ENCODE measurements around the gene ANKRD28. TPM values are rescaled to one million over a fixed set of nuclear protein-coding genes. Genes with fewer than 3 reads are reported as not detected.

Gene ANKRD28
- total and polyA plus RNA-seq, 9 of the 15 experiments (the other 6 are each of a cell fraction or from before 2014, with no cell fraction given): 11.7 to 66.0 (median 36.7) TPM

DNA sequence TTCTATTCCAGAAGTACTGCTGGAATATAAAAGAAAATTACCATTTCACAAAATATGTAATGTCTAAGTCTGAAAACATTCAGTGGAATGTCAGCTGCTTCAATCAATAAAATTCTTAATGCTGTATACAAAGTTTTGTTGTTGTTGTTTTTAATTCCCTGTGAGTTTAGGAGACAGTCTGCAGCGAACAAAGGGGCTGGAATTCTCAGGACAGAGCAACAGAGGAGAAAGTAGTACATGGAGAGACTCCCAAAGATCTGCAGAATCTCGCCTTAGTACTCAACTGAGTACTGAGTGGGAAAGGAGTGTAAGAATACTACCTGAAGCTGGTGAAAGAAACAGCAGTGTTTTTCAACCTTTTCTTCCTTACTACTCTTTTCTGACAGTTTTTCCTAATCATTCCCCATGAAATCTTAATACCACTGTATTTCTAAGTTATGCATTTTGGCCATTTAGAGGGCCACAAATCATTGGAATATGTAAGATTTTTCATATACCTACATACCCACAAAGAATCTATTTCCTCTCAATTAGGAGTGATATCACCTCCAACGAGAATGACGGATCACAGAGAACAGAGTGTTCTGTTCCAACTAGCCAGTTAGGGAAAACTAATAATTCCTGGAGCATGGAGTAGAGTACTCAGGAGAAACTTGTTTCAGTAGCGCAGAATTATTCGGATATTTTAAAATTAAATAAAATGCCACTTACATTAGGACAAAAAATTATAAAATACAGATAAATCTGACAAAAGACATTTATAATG lies 16.0 kb downstream of the ANKRD28 start (continued):
- TF ChIP-seq TFAM (CRISPR knock-in tag; conservative IDR thresholded peaks at IDR 0.05): no peak
- TF ChIP-seq, protein P1, sequence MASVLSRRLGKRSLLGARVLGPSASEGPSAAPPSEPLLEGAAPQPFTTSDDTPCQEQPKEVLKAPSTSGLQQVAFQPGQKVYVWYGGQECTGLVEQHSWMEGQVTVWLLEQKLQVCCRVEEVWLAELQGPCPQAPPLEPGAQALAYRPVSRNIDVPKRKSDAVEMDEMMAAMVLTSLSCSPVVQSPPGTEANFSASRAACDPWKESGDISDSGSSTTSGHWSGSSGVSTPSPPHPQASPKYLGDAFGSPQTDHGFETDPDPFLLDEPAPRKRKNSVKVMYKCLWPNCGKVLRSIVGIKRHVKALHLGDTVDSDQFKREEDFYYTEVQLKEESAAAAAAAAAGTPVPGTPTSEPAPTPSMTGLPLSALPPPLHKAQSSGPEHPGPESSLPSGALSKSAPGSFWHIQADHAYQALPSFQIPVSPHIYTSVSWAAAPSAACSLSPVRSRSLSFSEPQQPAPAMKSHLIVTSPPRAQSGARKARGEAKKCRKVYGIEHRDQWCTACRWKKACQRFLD (CRISPR knock-in tag; IDR thresholded peaks at IDR 0.05): no peak
- no peak for TF ChIP-seq NUFIP1 (IDR thresholded peaks at IDR 0.05; ENCODE audit: partially characterized antibody)

DNA sequence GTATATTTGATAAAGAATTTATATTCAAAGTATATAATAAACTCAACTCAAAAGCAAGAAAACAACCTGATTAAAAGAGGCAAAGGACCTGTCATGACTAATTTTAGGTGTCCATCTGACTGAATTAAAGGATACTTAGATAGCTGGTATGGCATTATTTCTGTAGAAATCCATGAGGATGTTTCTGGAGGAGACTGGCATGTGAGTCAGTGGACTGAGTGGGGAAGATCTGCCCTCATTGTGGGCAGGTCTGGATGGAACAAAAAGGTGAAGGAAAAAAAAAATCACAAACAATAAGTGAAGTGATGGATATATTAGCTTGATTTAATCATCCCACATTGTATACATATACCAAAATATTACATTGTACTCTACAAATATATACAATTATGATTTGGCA lies 16.6 kb downstream of the ANKRD28 start:
- Histone ChIP-seq H3K9me3 (replicated peaks; ENCODE audit: control insufficient read depth, insufficient read depth, low read depth, low read length) (no peaks in the 10 kb centered on the region), H3K79me2 (ENCODE audit: control insufficient read depth, insufficient read depth, low read length) (peaks cover 73% of the 10 kb centered on the region), H2AFZ (ENCODE audit: low read depth, low read length) (no peak overlapping the region), H3K4me1 (replicated peaks in 1 of 2; ENCODE audit: control insufficient read depth in 2 of 2, insufficient read depth in 2 of 2, low read length in 2 of 2) (peaks cover 0 to 10% of the 10 kb centered on the region in 2 experiments; a peak in 3 of 5 replicates), H3K9ac (ENCODE audit: insufficient read depth in 1 of 2, low read depth in 2 of 2, low read length in 2 of 2) (no peak overlapping the region), H3K27ac (ENCODE audit: extremely low read depth, low read depth, low read length) (no peak overlapping the region), H3K27me3 (ENCODE audit: control insufficient read depth in 2 of 2, insufficient read depth in 2 of 2, low read length in 2 of 2) (no peaks in the 10 kb centered on the region), H3K4me3 (no peak overlapping the region), H3K36me3 (ENCODE audit: control insufficient read depth, insufficient read depth, low read length) (peaks cover 4% of the 10 kb centered on the region; the same call in 1 of the 3 replicates), H3K9me1 (ENCODE audit: control insufficient read depth, insufficient read depth, low read length) (no peaks in the 10 kb centered on the region), H3K4me2 (ENCODE audit: insufficient read depth, low read length) (no peak overlapping the region), H4K20me1 (replicated peaks; ENCODE audit: control insufficient read depth, insufficient read depth, low read length) (peaks cover 8% of the 10 kb centered on the region; the same call in 1 of the 2 replicates)
- in situ Hi-C loops (cut with MboI): no loop called here
- CTCF ChIA-PET (ENCODE audit: low intra/inter-chr PET ratio): no interaction called here
- ATAC-seq (no peak), FAIRE-seq (no peak), DNase-seq (ENCODE audit: extremely low read depth in 1 of 4, low spot score in 3 of 4) (no peak)
- POLR2A ChIA-PET: interaction anchor here (2.6 kb wide), 1 partner anchor 17 kb away, joined by 8 read pairs; the partner anchor contains the start of gene ANKRD28
- intact Hi-C loops (cut with micrococcal nuclease): no loop called here
- BruUV-seq (replicated peaks): no TSS peak
- no peak for TF ChIP-seq ZNF324 (CRISPR knock-in tag; IDR thresholded peaks at IDR 0.05)
- TF ChIP-seq MAFF (IDR thresholded peaks at IDR 0.05; ENCODE audit: low read length): no peak
- TF ChIP-seq, protein P2, sequence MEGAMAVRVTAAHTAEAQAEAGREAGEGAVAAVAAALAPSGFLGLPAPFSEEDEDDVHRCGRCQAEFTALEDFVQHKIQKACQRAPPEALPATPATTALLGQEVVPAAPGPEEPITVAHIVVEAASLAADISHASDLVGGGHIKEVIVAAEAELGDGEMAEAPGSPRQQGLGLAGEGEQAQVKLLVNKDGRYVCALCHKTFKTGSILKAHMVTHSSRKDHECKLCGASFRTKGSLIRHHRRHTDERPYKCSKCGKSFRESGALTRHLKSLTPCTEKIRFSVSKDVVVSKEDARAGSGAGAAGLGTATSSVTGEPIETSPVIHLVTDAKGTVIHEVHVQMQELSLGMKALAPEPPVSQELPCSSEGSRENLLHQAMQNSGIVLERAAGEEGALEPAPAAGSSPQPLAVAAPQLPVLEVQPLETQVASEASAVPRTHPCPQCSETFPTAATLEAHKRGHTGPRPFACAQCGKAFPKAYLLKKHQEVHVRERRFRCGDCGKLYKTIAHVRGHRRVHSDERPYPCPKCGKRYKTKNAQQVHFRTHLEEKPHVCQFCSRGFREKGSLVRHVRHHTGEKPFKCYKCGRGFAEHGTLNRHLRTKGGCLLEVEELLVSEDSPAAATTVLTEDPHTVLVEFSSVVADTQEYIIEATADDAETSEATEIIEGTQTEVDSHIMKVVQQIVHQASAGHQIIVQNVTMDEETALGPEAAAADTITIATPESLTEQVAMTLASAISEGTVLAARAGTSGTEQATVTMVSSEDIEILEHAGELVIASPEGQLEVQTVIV (CRISPR knock-in tag; IDR thresholded peaks at IDR 0.05; ENCODE audit: borderline replicate concordance): no peak
- no peak for TF ChIP-seq GATA2 (CRISPR knock-in tag; IDR thresholded peaks at IDR 0.05)
- TF ChIP-seq, protein P3, sequence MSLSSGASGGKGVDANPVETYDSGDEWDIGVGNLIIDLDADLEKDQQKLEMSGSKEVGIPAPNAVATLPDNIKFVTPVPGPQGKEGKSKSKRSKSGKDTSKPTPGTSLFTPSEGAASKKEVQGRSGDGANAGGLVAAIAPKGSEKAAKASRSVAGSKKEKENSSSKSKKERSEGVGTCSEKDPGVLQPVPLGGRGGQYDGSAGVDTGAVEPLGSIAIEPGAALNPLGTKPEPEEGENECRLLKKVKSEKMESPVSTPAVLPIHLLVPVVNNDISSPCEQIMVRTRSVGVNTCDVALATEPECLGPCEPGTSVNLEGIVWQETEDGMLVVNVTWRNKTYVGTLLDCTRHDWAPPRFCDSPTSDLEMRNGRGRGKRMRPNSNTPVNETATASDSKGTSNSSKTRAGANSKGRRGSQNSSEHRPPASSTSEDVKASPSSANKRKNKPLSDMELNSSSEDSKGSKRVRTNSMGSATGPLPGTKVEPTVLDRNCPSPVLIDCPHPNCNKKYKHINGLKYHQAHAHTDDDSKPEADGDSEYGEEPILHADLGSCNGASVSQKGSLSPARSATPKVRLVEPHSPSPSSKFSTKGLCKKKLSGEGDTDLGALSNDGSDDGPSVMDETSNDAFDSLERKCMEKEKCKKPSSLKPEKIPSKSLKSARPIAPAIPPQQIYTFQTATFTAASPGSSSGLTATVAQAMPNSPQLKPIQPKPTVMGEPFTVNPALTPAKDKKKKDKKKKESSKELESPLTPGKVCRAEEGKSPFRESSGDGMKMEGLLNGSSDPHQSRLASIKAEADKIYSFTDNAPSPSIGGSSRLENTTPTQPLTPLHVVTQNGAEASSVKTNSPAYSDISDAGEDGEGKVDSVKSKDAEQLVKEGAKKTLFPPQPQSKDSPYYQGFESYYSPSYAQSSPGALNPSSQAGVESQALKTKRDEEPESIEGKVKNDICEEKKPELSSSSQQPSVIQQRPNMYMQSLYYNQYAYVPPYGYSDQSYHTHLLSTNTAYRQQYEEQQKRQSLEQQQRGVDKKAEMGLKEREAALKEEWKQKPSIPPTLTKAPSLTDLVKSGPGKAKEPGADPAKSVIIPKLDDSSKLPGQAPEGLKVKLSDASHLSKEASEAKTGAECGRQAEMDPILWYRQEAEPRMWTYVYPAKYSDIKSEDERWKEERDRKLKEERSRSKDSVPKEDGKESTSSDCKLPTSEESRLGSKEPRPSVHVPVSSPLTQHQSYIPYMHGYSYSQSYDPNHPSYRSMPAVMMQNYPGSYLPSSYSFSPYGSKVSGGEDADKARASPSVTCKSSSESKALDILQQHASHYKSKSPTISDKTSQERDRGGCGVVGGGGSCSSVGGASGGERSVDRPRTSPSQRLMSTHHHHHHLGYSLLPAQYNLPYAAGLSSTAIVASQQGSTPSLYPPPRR (CRISPR knock-in tag; IDR thresholded peaks at IDR 0.05; ENCODE audit: borderline replicate concordance): no peak
- TF ChIP-seq, protein P4, sequence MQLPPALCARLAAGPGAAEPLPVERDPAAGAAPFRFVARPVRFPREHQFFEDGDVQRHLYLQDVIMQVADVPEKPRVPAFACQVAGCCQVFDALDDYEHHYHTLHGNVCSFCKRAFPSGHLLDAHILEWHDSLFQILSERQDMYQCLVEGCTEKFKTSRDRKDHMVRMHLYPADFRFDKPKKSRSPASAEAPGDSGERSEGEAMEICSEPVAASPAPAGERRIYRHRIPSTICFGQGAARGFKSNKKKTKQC (CRISPR knock-in tag; IDR thresholded peaks at IDR 0.05): no peak
- no peak for TF ChIP-seq ZNF263 (CRISPR knock-in tag; IDR thresholded peaks at IDR 0.05; ENCODE audit: borderline replicate concordance)
- no peak for TF ChIP-seq PYGO2 (tag; IDR thresholded peaks at IDR 0.05)

Data from K562 (cell line).